Liver (tissue), 9 donors: ENCODE measurements around the gene AFM. TPM values are rescaled to one million over a fixed set of nuclear protein-coding genes. Genes with fewer than 3 reads are reported as not detected.
A peak's percentile ranks its signal among the peaks of the same experiment; 100 is the strongest.

Experiments
- DNase-seq: peaks from one replicate; pipeline ENCODE4 v3.0.0-alpha.2; 2017; ENCODE audit warnings: low spot score
- H3K27ac ChIP-seq, 2 donors: one replicate each; pipeline ENCODE4 v1.7.0; 2013; ENCODE audit warnings: inconsistent platforms in 2 of 2, low read length in 2 of 2, control low read depth in 1 of 2, low read depth in 1 of 2, mild to moderate bottlenecking in 1 of 2
- H3K27me3 ChIP-seq, 4 donors: one replicate each; pipeline versions ENCODE4 v1.6.1 to v1.7.0; 2013; ENCODE audit warnings: low read length in 3 of 4, inconsistent platforms in 1 of 4, mild to moderate bottlenecking in 1 of 4, moderate library complexity in 1 of 4; ENCODE audit not compliant: control insufficient read depth in 4 of 4, insufficient read depth in 4 of 4
- H3K36me3 ChIP-seq, 4 donors: one replicate each; pipeline versions ENCODE4 v1.6.1 to v1.7.0; 2013; ENCODE audit warnings: low read length in 3 of 4, mild to moderate bottlenecking in 3 of 4, low read depth in 1 of 4, moderate library complexity in 1 of 4; ENCODE audit not compliant: control insufficient read depth in 4 of 4, insufficient read depth in 3 of 4
- H3K4me1 ChIP-seq, 4 donors: one replicate each; pipeline versions ENCODE4 v1.6.1 to v1.7.0; 2013; ENCODE audit warnings: low read length in 3 of 4, mild to moderate bottlenecking in 3 of 4, moderate library complexity in 1 of 4; ENCODE audit not compliant: control insufficient read depth in 4 of 4, insufficient read depth in 4 of 4
- H3K4me3 ChIP-seq, 3 donors: one replicate each; pipeline versions ENCODE4 v1.6.1 to v1.7.0; 2013; ENCODE audit warnings: low read length in 3 of 3, control low read depth in 1 of 3, low read depth in 1 of 3, mild to moderate bottlenecking in 1 of 3
- H3K9ac ChIP-seq, 2 donors: one replicate each; pipeline ENCODE4 v1.7.0; 2013; ENCODE audit warnings: low read length in 2 of 2, mild to moderate bottlenecking in 2 of 2, moderate library complexity in 2 of 2, control low read depth in 1 of 2, low read depth in 1 of 2
- H3K9me3 ChIP-seq, 4 donors: one replicate each; pipeline versions ENCODE4 v1.6.1 to v1.7.0; 2013; ENCODE audit warnings: low read length in 3 of 4; ENCODE audit not compliant: control insufficient read depth in 4 of 4
- GABPA ChIP-seq, 2 donors: IDR thresholded peaks in 1 of 2; conservative IDR thresholded peaks in 1 of 2; 2 replicates each; pipeline ENCODE4 v1.6.1; 2016; ENCODE audit warnings: antibody characterized with exemption in 2 of 2, mild to moderate bottlenecking in 1 of 2, moderate library complexity in 1 of 2
- NR2F2 ChIP-seq: IDR thresholded peaks from 2 replicates; pipeline ENCODE4 v1.6.1; 2016; ENCODE audit warnings: antibody characterized with exemption
- RAD21 ChIP-seq, 2 donors: IDR thresholded peaks; 2 replicates each; pipeline ENCODE4 v1.6.1; 2016; ENCODE audit warnings: antibody characterized with exemption in 2 of 2, mild to moderate bottlenecking in 2 of 2
- REST ChIP-seq: IDR thresholded peaks from 2 replicates; pipeline ENCODE4 v1.6.1; 2016; ENCODE audit warnings: antibody characterized with exemption, mild to moderate bottlenecking
- WGBS: extraction: QIAGEN DNeasy Blood & Tissue Kit; methylation state at CpG from one replicate; pipeline ENCODE4 v1.1.7; 2013; 5-methylcytosine and 5-hydroxymethylcytosine counted together
- polyA plus RNA-seq, 2 donors: library from polyadenylated mRNA; stranded (reverse) in 1 of 2; unstranded in 1 of 2; fragments of 200-250 nt in 1 of 2; fragments of >200 nt in 1 of 2; fragmentation: Nextera tagmentation in 1 of 2; extraction: Ambion mirVana in 1 of 2; gene quantifications; one replicate each; pipeline versions ENCODE4 v1.2.1 to v1.2.3, GENCODE V29; 2013 to 2015
- total RNA-seq, 2 donors: library from RNA; depleted of rRNA; stranded (reverse); fragments of >200 nt; gene quantifications; one replicate each; pipeline ENCODE4 v1.2.3, GENCODE V29; 2014
- TF ChIP-seq, protein P1 (sequence below): IDR thresholded peaks from 2 replicates; pipeline ENCODE4 v1.6.1; 2016; ENCODE audit warnings: antibody characterized with exemption
- TF ChIP-seq, protein P2 (sequence below): IDR thresholded peaks from 2 replicates; pipeline ENCODE4 v1.6.1; 2016; ENCODE audit warnings: antibody characterized with exemption
- TF ChIP-seq, protein P3 (sequence below): fragments of 150-350 bp; IDR thresholded peaks from 2 replicates; pipeline ENCODE4 v1.5.1; 2017; ENCODE audit warnings: improper control_type of control experiment, low read depth, low read length; ENCODE audit not compliant: missing input control
- donor health status: healthy.
- donor health status: healthy.
- donor health status: healthy.
- donor health status: healthy.
- donor health status: healthy.

The AFM gene
- total and polyA plus RNA-seq, 4 donors, result 40.1 to 274 (median 164) TPM

GRCh38 chr4:73443224-73443623 is 38.3 kb upstream of the AFM start:
- Histone ChIP-seq H3K9ac (no peak overlapping the region), H3K36me3 (no peaks in the 10 kb centered on the region), H3K27me3 (no peaks in the 10 kb centered on the region), H3K9me3 (no peaks in the 10 kb centered on the region), H3K4me1 (peaks cover 3 to 27% (median 4%) of the 10 kb centered on the region in 4 donors), H3K27ac (no peak overlapping the region), H3K4me3 (no peak overlapping the region)
- no peak for DNase-seq
- WGBS, result 81% methylated on average over 3 of the region's 3 CpGs
- TF ChIP-seq, protein P1, sequence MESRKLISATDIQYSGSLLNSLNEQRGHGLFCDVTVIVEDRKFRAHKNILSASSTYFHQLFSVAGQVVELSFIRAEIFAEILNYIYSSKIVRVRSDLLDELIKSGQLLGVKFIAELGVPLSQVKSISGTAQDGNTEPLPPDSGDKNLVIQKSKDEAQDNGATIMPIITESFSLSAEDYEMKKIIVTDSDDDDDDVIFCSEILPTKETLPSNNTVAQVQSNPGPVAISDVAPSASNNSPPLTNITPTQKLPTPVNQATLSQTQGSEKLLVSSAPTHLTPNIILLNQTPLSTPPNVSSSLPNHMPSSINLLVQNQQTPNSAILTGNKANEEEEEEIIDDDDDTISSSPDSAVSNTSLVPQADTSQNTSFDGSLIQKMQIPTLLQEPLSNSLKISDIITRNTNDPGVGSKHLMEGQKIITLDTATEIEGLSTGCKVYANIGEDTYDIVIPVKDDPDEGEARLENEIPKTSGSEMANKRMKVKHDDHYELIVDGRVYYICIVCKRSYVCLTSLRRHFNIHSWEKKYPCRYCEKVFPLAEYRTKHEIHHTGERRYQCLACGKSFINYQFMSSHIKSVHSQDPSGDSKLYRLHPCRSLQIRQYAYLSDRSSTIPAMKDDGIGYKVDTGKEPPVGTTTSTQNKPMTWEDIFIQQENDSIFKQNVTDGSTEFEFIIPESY, result no peak
- TF ChIP-seq RAD21 (IDR thresholded peaks at IDR 0.05) (no peak), REST (no peak), GABPA (IDR thresholded peaks at IDR 0.05 in 1 of 2, conservative IDR thresholded peaks at IDR 0.05 in 1 of 2) (no peak), NR2F2 (no peak)
- TF ChIP-seq, protein P2, sequence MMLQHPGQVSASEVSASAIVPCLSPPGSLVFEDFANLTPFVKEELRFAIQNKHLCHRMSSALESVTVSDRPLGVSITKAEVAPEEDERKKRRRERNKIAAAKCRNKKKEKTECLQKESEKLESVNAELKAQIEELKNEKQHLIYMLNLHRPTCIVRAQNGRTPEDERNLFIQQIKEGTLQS, result no peak

DNA sequence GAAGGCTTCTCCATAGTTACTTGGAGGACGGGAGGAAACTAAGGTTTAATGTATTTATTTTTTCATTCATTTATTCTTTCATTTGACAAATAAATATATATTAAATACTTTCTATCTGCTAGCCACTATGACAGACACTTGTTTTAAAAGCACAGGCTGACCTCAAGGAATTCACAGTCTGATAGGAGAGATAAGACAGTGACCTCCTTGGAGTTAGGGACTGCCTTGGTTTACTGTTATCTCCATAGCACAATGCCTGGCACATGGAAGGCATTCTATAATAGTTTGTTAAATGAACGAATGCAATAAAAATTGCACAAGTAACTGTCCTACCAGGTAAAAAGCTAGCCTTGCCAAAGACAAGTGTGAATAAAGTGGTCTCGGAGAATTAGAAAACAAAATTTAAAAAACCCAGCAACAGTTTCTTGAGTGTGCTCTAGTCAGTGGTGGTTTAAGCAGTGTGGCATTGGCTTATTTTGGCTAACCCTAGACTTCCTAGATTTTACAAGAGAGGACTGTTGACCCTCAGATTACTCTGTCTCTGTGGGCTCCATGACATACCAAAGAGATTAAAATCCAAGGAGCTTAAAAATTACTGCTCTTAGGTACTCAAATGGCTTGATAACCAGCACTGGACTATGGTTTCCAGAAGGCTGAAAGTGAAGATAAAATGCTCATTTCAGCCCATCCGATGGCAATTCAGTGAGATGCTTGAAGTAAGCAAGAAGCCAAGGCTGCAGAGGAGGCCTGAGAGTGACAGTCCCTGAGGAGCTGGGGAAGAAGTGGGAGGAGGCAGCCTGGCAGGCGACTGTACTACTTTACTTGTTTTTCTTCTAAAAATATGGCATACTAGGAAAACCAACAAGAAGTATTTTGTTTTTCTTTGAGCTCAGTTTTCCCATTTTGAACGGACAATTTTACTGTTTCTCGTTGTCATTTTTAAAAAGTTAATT is 35.9 kb upstream of the AFM start:
- 86% methylated on average over 7 of the region's 7 CpGs for WGBS
- peaks cover 3 to 27% (median 6%) of the 10 kb centered on the region in 4 donors for H3K4me1 ChIP-seq
- TF ChIP-seq, protein P3, sequence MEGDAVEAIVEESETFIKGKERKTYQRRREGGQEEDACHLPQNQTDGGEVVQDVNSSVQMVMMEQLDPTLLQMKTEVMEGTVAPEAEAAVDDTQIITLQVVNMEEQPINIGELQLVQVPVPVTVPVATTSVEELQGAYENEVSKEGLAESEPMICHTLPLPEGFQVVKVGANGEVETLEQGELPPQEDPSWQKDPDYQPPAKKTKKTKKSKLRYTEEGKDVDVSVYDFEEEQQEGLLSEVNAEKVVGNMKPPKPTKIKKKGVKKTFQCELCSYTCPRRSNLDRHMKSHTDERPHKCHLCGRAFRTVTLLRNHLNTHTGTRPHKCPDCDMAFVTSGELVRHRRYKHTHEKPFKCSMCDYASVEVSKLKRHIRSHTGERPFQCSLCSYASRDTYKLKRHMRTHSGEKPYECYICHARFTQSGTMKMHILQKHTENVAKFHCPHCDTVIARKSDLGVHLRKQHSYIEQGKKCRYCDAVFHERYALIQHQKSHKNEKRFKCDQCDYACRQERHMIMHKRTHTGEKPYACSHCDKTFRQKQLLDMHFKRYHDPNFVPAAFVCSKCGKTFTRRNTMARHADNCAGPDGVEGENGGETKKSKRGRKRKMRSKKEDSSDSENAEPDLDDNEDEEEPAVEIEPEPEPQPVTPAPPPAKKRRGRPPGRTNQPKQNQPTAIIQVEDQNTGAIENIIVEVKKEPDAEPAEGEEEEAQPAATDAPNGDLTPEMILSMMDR, result no peak
- peak overlapping the region in 1 of 2 donors; percentile 1 for H3K9ac ChIP-seq
- no peaks in the 10 kb centered on the region for H3K9me3 ChIP-seq
- DNase-seq, result no peak
- H3K27me3 ChIP-seq, result no peaks in the 10 kb centered on the region
- no peak overlapping the region for H3K4me3 ChIP-seq
- no peaks in the 10 kb centered on the region for H3K36me3 ChIP-seq
- H3K27ac ChIP-seq, result no peak overlapping the region
